T47D (cell line): ENCODE results near the gene DYNC2LI1.
"Not testable (repeated sequence)": the region's sequence is repeated elsewhere in the genome, so short reads cannot be mapped to it uniquely, and the experiment has no call there.

Experiments used
- DNase-seq, 2 experiments: peaks; one replicate each; pipeline versions ENCODE4 v3.0.0 to v3.0.0-alpha.2; 2011 to 2012; ENCODE audit warnings: low read depth in 1 of 2, low spot score in 1 of 2
- JUND ChIP-seq: IDR thresholded peaks from 2 replicates; pipeline ENCODE4 v1.6.1; 2012; ENCODE audit warnings: low read depth
- in situ Hi-C: cut with HindIII; loops from 2 replicates; pipeline ENCODE4 v1.10.0; 2016; ENCODE audit warnings: low sequenced_read_pairs, low pct_unique_long_range_greater_than_20kb

The DYNC2LI1 gene

DNA sequence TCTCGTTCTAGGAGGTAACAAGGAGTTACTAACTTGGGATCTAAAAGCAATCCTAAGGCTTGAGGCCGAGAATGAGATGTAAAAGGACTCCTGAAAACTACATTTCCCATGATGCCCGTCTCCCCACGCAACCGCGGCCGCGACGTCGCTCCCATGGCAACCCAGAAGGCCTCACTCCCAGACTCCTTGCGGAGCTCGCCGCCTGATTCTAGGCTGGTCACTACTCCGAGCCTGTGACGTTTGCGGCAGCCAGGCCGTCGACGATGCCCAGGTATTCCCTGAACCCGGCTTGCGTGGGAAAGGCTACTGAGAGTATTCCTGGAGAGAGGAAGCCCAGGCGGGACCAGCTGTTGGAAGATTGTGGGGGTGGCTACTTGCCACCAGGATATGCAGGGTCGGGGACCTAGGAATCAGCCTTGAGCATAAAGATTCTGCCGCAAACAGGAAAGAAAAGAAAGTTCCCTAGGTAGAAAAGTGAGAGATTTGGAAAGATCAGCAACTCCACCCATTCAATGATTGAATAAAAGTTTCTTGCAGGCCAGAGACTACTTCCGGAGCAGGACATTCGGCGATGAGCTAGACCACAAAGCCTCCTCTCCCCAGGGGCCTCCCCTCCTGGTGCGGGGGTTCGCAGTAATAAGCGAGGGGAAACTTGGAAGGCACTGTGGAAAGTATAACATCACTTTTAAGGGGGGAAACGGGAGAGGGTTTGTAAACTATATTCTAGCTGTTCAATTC lies at the start of gene DYNC2LI1:
DYNC2LI1 (plus strand) TSS at position 164 of the 738 bp plus-strand sequence; CDS start at position 264, 100 bp downstream.
- in situ Hi-C loops: no loop called here
- DNase-seq: peak; percentile 60 to 92
- no peak for TF ChIP-seq JUND

DNA sequence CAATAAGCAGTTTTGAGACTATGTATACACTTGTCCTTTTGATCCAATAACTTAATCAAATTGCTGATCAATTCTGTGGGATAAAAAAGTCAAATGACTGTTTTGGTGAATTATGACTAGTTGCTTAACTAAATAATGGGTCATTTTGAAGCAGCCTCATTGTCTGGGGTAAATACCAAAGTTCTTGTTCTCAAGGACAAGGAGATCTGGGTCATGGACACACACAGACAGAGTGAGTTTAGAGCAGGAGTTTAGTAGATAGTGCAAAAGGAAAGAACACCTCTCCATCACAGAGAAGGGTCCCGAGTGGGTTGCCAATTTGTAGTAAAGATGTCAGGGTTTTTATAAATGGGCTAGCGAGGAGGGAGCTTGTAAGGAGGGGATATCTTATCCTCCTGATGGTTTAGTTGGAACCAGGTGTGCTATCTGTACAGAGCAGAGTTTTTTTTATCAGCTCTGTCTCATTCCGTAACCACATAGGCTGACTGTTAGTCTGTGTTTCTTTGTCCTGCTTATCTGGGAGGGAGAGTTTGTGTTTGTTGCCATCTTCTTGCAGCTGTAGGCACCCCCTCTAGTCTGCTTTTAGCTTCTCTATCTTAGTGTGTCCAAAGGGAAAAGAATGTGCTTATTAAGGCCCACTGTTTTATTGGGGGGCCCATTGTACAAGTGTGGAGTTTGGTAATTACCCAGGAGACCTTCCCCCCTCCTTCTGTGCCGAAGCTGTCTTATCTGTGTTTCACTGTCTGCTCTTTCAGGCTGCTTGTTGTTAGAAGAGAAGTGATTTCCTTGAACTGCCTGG lies 48.9 kb upstream of the DYNC2LI1 start:
- in situ Hi-C loops: no loop called here
- TF ChIP-seq JUND: no peak
- no peak for DNase-seq

DNA sequence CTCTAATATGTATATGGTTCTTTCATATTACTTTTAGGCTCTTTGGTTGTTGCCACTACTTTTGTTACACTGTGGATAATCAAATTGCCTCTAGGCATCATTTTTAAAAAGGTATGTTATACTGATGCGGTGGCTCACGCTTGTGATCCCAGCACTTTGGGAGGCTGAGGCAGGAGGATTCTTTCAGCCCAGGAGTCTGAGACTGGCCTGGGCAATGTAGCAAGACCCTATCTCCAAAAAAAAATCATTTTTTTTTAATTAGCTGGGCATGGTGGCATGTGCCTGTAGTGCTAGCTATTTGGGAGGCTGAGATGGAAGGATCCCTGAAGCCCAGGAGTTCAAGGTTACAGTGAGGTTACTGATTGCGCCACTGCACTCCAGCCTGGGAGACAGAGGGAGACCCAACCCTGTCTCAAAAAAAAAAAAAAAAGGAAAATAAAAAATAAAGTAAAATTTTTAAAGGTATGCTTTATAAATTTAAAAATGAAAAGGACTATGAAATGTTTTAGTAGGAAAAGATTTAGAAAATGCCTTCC lies 48.1 kb upstream of the DYNC2LI1 start:
- in situ Hi-C loops: no loop called here
- no peak for DNase-seq
- TF ChIP-seq JUND: no peak

DNA sequence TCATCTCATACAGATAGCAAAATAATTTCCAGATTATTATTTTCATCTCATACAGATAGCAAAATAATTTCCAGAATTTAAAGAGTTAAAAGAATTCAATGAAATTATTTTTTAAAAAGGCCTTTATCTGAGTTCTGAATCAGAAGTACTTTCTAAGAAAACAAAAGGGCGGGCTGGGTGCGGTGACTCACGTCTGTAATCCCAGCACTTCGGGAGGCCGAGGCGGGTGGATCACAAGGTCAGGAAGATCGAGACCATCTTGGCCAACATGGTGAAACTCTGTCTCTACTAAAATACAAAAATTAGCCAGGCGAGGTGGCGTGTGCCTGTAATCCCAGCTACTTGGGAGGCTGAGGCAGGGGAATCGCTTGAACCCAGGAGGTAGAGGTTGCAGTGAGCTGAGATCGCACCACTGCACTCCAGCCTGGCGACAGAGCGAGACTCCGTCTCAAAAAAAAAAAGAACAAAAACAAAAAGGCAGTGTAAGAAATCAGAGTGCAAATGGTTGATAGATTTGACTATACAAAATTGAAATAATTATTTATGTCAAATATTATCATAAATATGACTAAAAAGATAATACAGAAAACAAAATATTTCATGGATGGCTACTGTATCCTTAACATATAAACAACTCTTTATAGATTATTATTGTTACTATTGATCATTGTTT lies 46.7 kb upstream of the DYNC2LI1 start:
- in situ Hi-C loops, DNase-seq: not testable (repeated sequence)

DNA sequence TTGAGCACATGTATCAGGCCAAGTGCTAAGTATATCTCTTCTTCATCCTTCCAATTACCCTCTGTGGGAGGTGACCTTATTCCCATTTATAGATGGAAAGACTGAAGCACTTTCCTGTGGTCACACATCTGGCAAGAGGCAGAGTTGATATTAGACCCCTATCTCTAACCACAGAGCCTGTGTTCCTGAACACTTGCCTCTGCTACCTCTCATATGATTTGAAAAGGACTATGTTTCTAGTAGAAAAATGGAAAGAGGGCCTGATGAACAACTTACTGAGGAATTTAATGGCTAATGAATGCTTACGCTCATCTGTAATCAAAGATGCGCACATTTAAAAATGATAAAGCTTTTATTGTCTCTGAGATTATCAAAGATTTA lies 46.2 kb upstream of the DYNC2LI1 start:
- TF ChIP-seq JUND: no peak
- no peak for DNase-seq
- in situ Hi-C loops: no loop called here

DNA sequence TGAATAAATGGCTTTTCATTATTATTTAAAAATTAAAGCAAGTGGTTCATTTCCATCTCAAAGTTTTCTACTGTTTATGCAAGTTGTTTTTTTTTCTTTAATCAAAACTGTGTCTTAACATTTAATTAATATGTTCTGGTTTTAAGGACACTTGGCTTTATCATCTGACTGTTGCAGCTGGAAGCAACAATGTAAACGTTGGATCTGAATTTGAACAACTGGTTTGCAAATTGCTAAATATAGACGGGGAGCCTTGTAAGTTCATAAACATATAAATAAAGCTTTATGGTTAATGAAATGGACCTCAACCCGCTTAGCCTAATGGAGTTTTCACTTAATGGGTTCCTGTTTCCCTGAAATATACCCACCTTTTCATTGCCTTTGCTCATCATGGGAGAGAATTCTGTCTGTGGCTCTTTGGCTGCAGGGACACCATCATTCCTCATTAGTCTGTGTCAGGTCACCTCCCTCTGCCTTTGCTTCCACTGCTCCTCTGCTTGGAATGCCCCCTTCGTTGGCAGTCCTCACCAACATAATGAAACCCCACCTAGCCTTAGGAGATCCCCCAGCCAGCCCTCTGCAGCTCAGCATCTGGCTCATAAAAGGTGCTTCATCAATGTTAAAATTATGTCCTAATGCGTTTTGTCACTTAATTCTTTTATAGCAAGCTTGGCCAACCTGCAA lies 44.2 kb upstream of the DYNC2LI1 start:
- DNase-seq: no peak
- in situ Hi-C loops: no loop called here

DNA sequence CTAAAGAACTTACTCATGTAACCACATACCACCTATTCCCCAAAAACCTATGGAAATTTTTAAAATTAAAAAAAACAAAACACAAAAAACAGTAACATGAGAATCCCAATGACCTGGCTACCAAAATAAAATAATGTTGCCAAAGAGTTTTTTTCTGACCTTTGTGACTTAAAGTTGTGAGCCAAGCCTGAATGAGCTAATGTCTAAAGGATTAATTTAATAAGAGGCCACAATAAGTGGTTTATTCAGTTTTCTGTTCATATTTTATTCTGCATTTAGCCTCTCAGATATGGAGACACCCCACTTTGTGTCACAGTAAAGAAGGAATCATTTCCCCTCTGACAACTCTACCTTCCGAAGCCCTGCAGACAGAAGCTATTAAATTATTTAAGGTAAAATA lies 42.6 kb upstream of the DYNC2LI1 start:
- no peak for TF ChIP-seq JUND
- in situ Hi-C loops: no loop called here
- DNase-seq: no peak

More for the DNA sequence above, 44.2 kb upstream of the DYNC2LI1 start:
- TF ChIP-seq JUND: no peak

DNA sequence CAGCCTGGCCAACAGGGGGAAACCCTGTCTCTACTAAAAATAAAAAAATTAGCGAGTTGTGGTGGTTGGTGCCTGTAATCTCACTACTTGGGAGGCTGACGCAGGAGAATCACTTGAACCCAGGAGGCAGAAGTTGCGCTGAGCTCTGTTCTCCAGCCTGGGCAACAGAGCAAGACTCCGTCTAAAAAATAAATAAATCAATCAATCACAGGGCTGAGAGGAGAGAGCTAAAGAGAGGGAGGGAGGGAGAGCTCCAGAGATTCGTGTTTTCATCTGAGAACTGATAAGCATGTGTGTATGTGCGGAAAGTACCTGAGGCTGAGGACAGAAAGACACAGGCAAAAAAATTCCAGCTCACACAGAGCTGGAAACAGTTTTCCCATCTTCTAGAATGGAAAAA lies 37.2 kb upstream of the DYNC2LI1 start:
- in situ Hi-C loops: no loop called here
- no peak for TF ChIP-seq JUND
- DNase-seq: no peak

DNA sequence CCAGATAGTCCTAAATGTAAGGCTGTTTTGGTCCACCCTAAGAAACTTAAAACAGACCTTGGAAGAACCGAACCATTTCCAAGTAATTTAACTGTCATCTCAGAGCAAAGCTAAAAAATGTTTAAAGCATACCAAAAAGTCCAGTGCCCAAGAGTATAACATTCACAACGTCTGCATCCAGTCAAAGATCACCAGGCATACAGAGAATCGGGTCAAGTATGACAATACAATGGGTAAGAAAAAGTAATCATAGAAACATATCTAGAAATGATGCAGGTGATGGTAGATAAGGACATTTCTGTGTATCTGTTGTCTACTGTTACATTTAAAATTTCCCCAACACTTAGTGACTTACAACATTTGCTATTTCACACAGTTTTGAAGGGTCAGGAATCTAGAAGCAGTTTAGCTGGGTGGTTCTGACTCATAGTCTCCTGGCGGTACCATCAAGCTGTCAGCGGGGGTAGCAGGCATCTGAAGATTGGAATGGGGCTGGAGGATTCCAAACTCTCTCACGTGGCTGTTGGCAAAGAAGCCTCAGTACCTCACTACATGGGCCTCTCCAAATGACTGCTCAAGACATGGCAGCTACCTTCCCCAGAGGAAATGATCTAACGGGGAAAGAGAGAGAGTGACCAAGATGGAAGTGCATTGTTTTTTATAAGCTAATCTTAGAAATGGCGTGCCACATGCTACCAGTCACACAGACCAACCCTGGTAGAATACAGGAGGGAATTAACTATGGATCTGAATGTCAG lies 36.6 kb upstream of the DYNC2LI1 start:
- no peak for TF ChIP-seq JUND
- no peak for DNase-seq
- in situ Hi-C loops: no loop called here

DNA sequence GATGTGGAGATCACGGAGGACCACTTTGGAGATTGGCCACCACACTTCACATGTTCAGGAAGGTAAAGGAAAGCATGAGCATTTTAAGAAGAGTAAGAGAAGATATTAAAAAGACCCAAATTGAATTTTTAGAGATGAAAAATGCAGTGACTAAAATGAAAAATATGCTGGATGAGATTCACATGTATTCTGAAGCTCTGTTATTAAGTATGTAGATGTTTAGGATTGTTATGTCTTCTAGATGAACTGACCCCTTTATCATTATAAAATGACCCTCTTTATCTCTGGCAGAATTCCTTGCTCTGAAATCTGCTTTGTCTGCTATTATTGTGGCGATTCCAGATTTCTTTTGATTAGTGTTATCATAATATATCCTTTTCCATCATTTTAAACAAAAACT lies 36.0 kb upstream of the DYNC2LI1 start:
- in situ Hi-C loops: no loop called here
- no peak for TF ChIP-seq JUND
- DNase-seq: no peak

DNA sequence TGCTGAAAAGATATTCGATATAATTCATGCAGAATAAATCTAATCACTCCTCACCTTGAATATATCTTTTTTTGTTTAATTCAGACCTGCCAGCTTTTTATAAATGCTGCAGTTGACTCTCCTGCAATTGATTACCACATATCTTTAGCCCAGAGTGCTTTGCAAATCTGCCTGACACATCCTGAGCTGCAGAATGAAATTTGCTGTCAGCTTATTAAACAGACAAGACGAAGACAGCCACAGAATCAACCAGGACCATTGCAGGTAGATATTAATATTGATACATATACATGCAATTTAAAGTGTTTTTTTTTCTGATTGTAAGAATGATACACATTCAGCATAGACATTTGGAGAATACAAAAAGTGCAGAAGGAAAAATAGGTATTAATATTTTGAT lies 35.6 kb upstream of the DYNC2LI1 start:
- TF ChIP-seq JUND: no peak
- DNase-seq: no peak
- in situ Hi-C loops: no loop called here

DNA sequence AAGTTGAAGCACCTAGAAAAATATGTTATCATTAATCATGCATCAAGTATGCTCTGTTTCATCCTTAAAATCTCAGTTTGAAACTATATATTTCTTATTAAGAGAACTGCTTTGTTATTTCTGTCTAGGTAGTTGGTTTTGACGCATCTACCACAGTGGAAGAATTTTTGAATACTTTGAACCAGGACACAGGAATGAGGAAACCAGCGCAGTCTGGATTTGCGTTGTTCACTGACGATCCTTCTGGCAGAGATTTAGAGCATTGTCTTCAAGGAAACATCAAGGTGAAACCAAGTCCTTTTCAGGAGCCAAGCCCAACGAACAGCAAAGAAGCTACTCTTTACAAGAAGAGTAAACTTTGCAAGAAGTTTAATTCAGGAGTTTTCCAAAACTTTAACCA lies 30.1 kb upstream of the DYNC2LI1 start:
- TF ChIP-seq JUND: no peak
- in situ Hi-C loops: no loop called here
- DNase-seq: no peak
